MM.1S (cell line): Measurements from ENCODE around the gene AKR1B15.

Experiments used
- DNase-seq: peaks from one replicate; pipeline ENCODE4 v3.0.0-alpha.2; 2015
- H2AFZ ChIP-seq: fragments of 300-600 bp; sonication (generic); 2 replicates; pipeline ENCODE4 v1.6.0; 2016; ENCODE audit warnings: antibody characterized with exemption, low read length
- H3F3A ChIP-seq: fragments of 300-600 bp; sonication (generic); 2 replicates; pipeline ENCODE4 v1.6.1; 2016; ENCODE audit warnings: mild to moderate bottlenecking, antibody characterized with exemption, low read length, moderate library complexity, mixed read lengths; ENCODE audit not compliant: insufficient read depth
- H3K27ac ChIP-seq: fragments of 300-600 bp; sonication (generic); 2 replicates; pipeline ENCODE4 v1.5.1; 2016; ENCODE audit warnings: mild to moderate bottlenecking, low read length
- H3K27me3 ChIP-seq: fragments of 300-600 bp; sonication (generic); replicated peaks from 2 replicates; pipeline ENCODE4 v1.6.0; 2016; ENCODE audit warnings: low read length; ENCODE audit not compliant: insufficient read depth
- H3K36me3 ChIP-seq: fragments of 300-600 bp; sonication (generic); replicated peaks from 2 replicates; pipeline ENCODE4 v1.6.1; 2016; ENCODE audit warnings: mild to moderate bottlenecking, low read length, mixed read lengths; ENCODE audit not compliant: insufficient read depth
- H3K4me1 ChIP-seq: fragments of 300-600 bp; sonication (generic); 2 replicates; pipeline ENCODE4 v1.6.1; 2016; ENCODE audit warnings: low read length, mixed read lengths
- H3K4me2 ChIP-seq: fragments of 300-600 bp; sonication (generic); 2 replicates; pipeline ENCODE4 v1.6.0; 2016; ENCODE audit warnings: low read depth, low read length
- H3K4me3 ChIP-seq: fragments of 300-600 bp; sonication (generic); 2 replicates; pipeline ENCODE4 v1.5.1; 2016; ENCODE audit warnings: low read length, mixed read lengths
- H3K79me2 ChIP-seq: fragments of 300-600 bp; sonication (generic); 2 replicates; pipeline ENCODE4 v1.6.1; 2016; ENCODE audit warnings: mixed run types, low read length, mixed read lengths
- H3K9ac ChIP-seq: fragments of 300-600 bp; sonication (generic); 2 replicates; pipeline ENCODE4 v1.6.1; 2016; ENCODE audit warnings: low read length, mixed read lengths
- H3K9me2 ChIP-seq: fragments of 300-600 bp; sonication (generic); replicated peaks from 2 replicates; pipeline ENCODE4 v1.6.1; 2016; ENCODE audit warnings: mild to moderate bottlenecking, low read length, mixed read lengths; ENCODE audit not compliant: insufficient read depth
- H3K9me3 ChIP-seq: fragments of 300-600 bp; sonication (generic); replicated peaks from 2 replicates; pipeline ENCODE4 v1.6.1; 2016; ENCODE audit warnings: mild to moderate bottlenecking, low read length, mixed read lengths; ENCODE audit not compliant: insufficient read depth
- H4K20me1 ChIP-seq: fragments of 300-600 bp; sonication (generic); 2 replicates; pipeline ENCODE4 v1.6.1; 2016; ENCODE audit warnings: mild to moderate bottlenecking, low read length, moderate library complexity, mixed read lengths; ENCODE audit not compliant: insufficient read depth
- EZH2 ChIP-seq: fragments of 300-600 bp; sonication (generic); optimal IDR thresholded peaks from 2 replicates; pipeline ENCODE3; 2017; ENCODE audit warnings: low read depth, mild to moderate bottlenecking, antibody characterized with exemption, low read length, mixed read lengths
- EZH2phosphoT487 ChIP-seq: fragments of 300-600 bp; sonication (generic); IDR thresholded peaks from 2 replicates; pipeline ENCODE4 v1.6.1; 2018; ENCODE audit warnings: antibody characterized with exemption, low read length
- TF ChIP-seq, protein P1 (sequence below): fragments of 300-600 bp; sonication (generic); IDR thresholded peaks from 2 replicates; pipeline ENCODE4 v1.5.1; 2016; ENCODE audit warnings: antibody characterized with exemption, low read length, mixed read lengths

Gene AKR1B15

DNA sequence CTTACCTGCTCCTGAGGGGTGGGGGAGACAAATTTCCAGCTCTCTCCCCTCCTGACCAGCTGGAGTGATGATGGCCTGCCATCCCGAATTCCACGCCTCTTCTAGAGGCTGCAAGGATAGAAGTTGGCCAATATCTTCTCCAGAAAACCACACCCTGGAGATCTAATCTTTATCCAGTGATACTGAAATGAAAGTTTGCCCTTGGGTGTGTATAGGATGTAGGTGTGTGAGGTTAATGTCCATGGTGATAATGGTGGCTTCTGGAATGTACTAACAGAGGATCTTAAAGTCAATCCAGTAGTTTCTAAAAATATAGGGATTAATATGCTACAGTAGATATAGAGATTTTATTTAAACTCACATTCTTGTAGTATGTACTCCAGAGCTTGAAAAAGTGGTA, 22.2 kb downstream of the AKR1B15 start:
- Histone ChIP-seq H3K36me3 (no peaks in the 10 kb centered on the region), H3K4me3 (no peak overlapping the region), H3K4me2 (no peak overlapping the region), H2AFZ (no peak overlapping the region), H3F3A (no peaks in the 10 kb centered on the region), H3K4me1 (no peaks in the 10 kb centered on the region), H3K79me2 (no peaks in the 10 kb centered on the region), H4K20me1 (no peaks in the 10 kb centered on the region), H3K27me3 (no peaks in the 10 kb centered on the region), H3K9me2 (no peaks in the 10 kb centered on the region), H3K9me3 (no peaks in the 10 kb centered on the region), H3K27ac (no peak overlapping the region), H3K9ac (no peak overlapping the region)
- DNase-seq = no peak
- TF ChIP-seq EZH2phosphoT487 = no peak
- TF ChIP-seq, protein P1, sequence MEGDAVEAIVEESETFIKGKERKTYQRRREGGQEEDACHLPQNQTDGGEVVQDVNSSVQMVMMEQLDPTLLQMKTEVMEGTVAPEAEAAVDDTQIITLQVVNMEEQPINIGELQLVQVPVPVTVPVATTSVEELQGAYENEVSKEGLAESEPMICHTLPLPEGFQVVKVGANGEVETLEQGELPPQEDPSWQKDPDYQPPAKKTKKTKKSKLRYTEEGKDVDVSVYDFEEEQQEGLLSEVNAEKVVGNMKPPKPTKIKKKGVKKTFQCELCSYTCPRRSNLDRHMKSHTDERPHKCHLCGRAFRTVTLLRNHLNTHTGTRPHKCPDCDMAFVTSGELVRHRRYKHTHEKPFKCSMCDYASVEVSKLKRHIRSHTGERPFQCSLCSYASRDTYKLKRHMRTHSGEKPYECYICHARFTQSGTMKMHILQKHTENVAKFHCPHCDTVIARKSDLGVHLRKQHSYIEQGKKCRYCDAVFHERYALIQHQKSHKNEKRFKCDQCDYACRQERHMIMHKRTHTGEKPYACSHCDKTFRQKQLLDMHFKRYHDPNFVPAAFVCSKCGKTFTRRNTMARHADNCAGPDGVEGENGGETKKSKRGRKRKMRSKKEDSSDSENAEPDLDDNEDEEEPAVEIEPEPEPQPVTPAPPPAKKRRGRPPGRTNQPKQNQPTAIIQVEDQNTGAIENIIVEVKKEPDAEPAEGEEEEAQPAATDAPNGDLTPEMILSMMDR = no peak
- TF ChIP-seq EZH2 = no peak

DNA sequence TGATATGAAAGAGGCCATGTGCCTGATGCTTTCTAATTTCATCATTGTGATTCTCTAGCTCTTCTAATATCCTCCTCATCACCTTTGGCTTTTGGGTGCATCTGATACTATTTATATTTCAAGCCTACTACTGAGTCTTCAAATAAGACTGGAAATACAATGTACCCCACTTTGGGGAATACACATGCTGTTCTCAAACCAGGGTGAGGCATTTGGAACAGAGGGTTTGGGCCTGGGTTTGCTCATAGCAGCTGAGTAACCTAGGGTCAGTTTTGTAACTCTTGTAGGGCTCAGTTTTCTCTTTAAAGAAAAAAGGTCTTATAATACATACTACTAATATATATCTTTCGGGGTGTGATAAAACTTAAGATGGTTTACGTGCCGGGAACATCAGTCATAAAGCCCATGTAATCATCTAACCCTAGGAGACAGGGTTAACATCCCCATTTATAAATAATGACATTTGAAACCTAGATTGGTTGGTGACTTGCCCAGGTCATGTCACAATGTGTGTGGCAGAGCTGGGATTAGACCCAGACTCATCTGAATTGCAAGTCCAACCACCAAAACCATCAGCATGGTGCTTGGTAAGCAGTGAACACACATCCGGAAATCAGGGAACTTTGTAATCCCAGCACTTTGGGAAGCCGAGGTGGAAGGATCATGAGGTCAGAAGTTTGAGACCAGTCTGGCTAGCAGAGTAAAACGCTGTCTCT, 23.0 kb downstream of the AKR1B15 start:
- TF ChIP-seq EZH2 (no peak), EZH2phosphoT487 (no peak)
- TF ChIP-seq, protein P1 = no peak
- Histone ChIP-seq H3K36me3 (no peaks in the 10 kb centered on the region), H3K27me3 (no peaks in the 10 kb centered on the region), H3K9me2 (no peaks in the 10 kb centered on the region), H3K79me2 (no peaks in the 10 kb centered on the region), H3K9me3 (no peaks in the 10 kb centered on the region), H3F3A (no peaks in the 10 kb centered on the region), H3K4me2 (no peak overlapping the region), H4K20me1 (no peaks in the 10 kb centered on the region), H3K27ac (no peak overlapping the region), H3K4me3 (no peak overlapping the region), H3K4me1 (no peaks in the 10 kb centered on the region), H2AFZ (no peak overlapping the region), H3K9ac (no peak overlapping the region)
- no peak for DNase-seq

DNA sequence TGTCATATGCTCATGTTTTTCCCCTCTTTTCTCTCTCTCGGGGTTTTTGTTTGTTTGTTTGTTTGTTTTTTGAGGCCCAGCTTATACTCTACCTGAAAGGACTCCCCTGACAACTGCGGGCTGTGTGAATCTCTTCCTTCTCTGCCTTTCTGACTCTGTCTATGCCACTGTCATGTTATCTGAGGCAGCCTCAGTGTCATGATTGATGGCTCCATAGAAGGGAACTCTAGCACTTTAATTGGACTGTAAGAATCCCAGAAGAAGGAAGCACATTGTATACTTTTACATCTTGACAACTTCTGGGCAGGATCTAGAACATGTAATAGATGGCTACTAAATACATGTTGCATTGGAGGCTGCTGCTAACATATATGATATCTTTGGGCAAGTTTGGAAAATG, 25.4 kb downstream of the AKR1B15 start:
- Histone ChIP-seq H3F3A (no peaks in the 10 kb centered on the region), H2AFZ (no peak overlapping the region), H4K20me1 (no peaks in the 10 kb centered on the region), H3K27me3 (no peaks in the 10 kb centered on the region), H3K4me1 (no peaks in the 10 kb centered on the region), H3K4me3 (no peak overlapping the region), H3K79me2 (no peaks in the 10 kb centered on the region), H3K9me2 (no peaks in the 10 kb centered on the region), H3K4me2 (no peak overlapping the region), H3K27ac (no peak overlapping the region), H3K9ac (no peak overlapping the region), H3K36me3 (no peaks in the 10 kb centered on the region), H3K9me3 (no peaks in the 10 kb centered on the region)
- TF ChIP-seq EZH2phosphoT487 = no peak
- TF ChIP-seq, protein P1 = no peak
- TF ChIP-seq EZH2 = no peak
- DNase-seq = no peak
